ENCODE results near the gene GAD2. TPM values are rescaled to one million over a fixed set of nuclear protein-coding genes. Genes with fewer than 3 reads are reported as not detected.

Gene GAD2
- total RNA-seq, 1 experiment from 2014 or later, result not detected

DNA sequence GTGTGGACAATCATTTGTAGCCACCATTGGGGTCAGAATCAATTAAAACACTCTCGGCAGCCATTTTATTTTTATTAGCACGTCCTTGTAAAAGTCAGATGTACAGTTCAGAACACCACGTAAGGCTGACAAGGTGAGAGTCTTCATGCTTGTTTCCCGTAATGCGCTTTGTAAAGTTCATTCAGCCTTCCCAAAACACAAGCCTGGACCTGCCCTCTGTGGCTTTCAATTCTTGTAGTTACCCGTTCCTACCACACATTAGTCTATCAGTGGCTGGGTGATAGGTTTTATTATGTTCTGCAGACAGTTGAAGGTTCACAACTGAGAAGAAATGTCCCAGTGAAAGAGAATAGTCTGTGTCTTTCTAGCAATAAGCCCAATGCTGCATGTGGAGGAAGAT is 35.4 kb downstream of the GAD2 start:
- Mint-ChIP-seq H3K4me3 (ENCODE audit: unreplicated experiment) (no peak overlapping the region), H3K4me1 (ENCODE audit: low read depth, unreplicated experiment) (no peaks in the 10 kb centered on the region), H3K9me3 (ENCODE audit: unreplicated experiment) (no peaks in the 10 kb centered on the region), H3K27me3 (ENCODE audit: insufficient read depth, unreplicated experiment) (peaks cover 15% of the 10 kb centered on the region), H3K27ac (ENCODE audit: unreplicated experiment) (no peak overlapping the region), H3K36me3 (ENCODE audit: insufficient read depth, unreplicated experiment) (peaks cover 5% of the 10 kb centered on the region)
- H3K4me3 ChIP-seq (ENCODE audit: low read depth, low read length), result no peak overlapping the region
- ChIA-PET CTCF (no interaction called here), POLR2A (no interaction called here)
- no peak for TF ChIP-seq CTCF (IDR thresholded peaks at IDR 0.05; ENCODE audit: insufficient read depth in 1 of 2, low read depth in 1 of 2, low read length in 1 of 2, severe bottlenecking in 1 of 2, unreplicated experiment in 1 of 2)
- intact Hi-C loops (cut with micrococcal nuclease; ENCODE audit: unreplicated experiment), result no loop called here
- H3K27me3 ChIP-seq (replicated peaks; ENCODE audit: control insufficient read depth, insufficient read depth, low read length), result no peaks in the 10 kb centered on the region
- H3K9me3 ChIP-seq, result no peaks in the 10 kb centered on the region
- no TSS peak for BruUV-seq (replicated peaks)
- no peak for DNase-seq
- no peaks in the 10 kb centered on the region for H3K4me1 ChIP-seq
- no peaks in the 10 kb centered on the region for H3K36me3 ChIP-seq (ENCODE audit: control insufficient read depth, insufficient read depth, low read length)

GRCh38 chr10:26254616-26255015 is 38.0 kb downstream of the GAD2 start:
- Mint-ChIP-seq H3K36me3 (ENCODE audit: insufficient read depth, unreplicated experiment) (no peaks in the 10 kb centered on the region), H3K9me3 (ENCODE audit: unreplicated experiment) (no peaks in the 10 kb centered on the region), H3K27me3 (ENCODE audit: insufficient read depth, unreplicated experiment) (peaks cover 21% of the 10 kb centered on the region), H3K4me3 (ENCODE audit: unreplicated experiment) (no peak overlapping the region), H3K27ac (ENCODE audit: unreplicated experiment) (no peak overlapping the region), H3K4me1 (ENCODE audit: low read depth, unreplicated experiment) (no peaks in the 10 kb centered on the region)
- ChIA-PET CTCF (no interaction called here), POLR2A (no interaction called here)
- no peak for DNase-seq
- TF ChIP-seq CTCF (IDR thresholded peaks at IDR 0.05; ENCODE audit: insufficient read depth in 1 of 2, low read depth in 1 of 2, low read length in 1 of 2, severe bottlenecking in 1 of 2, unreplicated experiment in 1 of 2), result no peak
- no peaks in the 10 kb centered on the region for H3K36me3 ChIP-seq (ENCODE audit: control insufficient read depth, insufficient read depth, low read length)
- no peaks in the 10 kb centered on the region for H3K27me3 ChIP-seq (replicated peaks; ENCODE audit: control insufficient read depth, insufficient read depth, low read length)
- BruUV-seq (replicated peaks), result no TSS peak
- H3K4me3 ChIP-seq (ENCODE audit: low read depth, low read length), result no peak overlapping the region
- H3K9me3 ChIP-seq, result no peaks in the 10 kb centered on the region
- no peaks in the 10 kb centered on the region for H3K4me1 ChIP-seq
- intact Hi-C loops (cut with micrococcal nuclease; ENCODE audit: unreplicated experiment), result no loop called here

- Mint-ChIP-seq H3K4me3 (ENCODE audit: unreplicated experiment) (no peak overlapping the region), H3K36me3 (ENCODE audit: insufficient read depth, unreplicated experiment) (no peaks in the 10 kb centered on the region), H3K4me1 (ENCODE audit: low read depth, unreplicated experiment) (no peaks in the 10 kb centered on the region), H3K9me3 (ENCODE audit: unreplicated experiment) (no peaks in the 10 kb centered on the region), H3K27ac (ENCODE audit: unreplicated experiment) (no peak overlapping the region), H3K27me3 (ENCODE audit: insufficient read depth, unreplicated experiment) (peaks cover 25% of the 10 kb centered on the region)
- no peaks in the 10 kb centered on the region for H3K9me3 ChIP-seq
- intact Hi-C loops (cut with micrococcal nuclease; ENCODE audit: unreplicated experiment), result no loop called here
- no peaks in the 10 kb centered on the region for H3K4me1 ChIP-seq
- no peaks in the 10 kb centered on the region for H3K36me3 ChIP-seq (ENCODE audit: control insufficient read depth, insufficient read depth, low read length)
- H3K4me3 ChIP-seq (ENCODE audit: low read depth, low read length), result no peak overlapping the region
- no peaks in the 10 kb centered on the region for H3K27me3 ChIP-seq (replicated peaks; ENCODE audit: control insufficient read depth, insufficient read depth, low read length)
- ChIA-PET CTCF (no interaction called here), POLR2A (no interaction called here)
- no peak for TF ChIP-seq CTCF (IDR thresholded peaks at IDR 0.05; ENCODE audit: insufficient read depth in 1 of 2, low read depth in 1 of 2, low read length in 1 of 2, severe bottlenecking in 1 of 2, unreplicated experiment in 1 of 2)
- BruUV-seq (replicated peaks), result no TSS peak
- no peak for DNase-seq
These were observed 42.8 kb downstream of the GAD2 start for GRCh38 chr10:26259341-26259740.
